Thyroid gland (tissue), 4 donors: ENCODE measurements around the gene FARS2. TPM values are rescaled to one million over a fixed set of nuclear protein-coding genes. Genes with fewer than 3 reads are reported as not detected.

Source experiments
- DNase-seq, 2 donors: peaks; one replicate each; pipeline ENCODE4 v3.0.0-alpha.2; 2019
- H3K27ac ChIP-seq, 3 donors: fragments of 200-600 bp; sonication (generic); 1 replicate in 2 of 3; 2 replicates in 1 of 3; pipeline ENCODE4 v1.5.1; 2016 to 2019; ENCODE audit warnings: mild to moderate bottlenecking in 1 of 3, moderate library complexity in 1 of 3
- H3K27me3 ChIP-seq: fragments of 200-600 bp; sonication (generic); one replicate; pipeline ENCODE4 v1.5.1; 2019
- H3K36me3 ChIP-seq, 2 donors: fragments of 200-600 bp; sonication (generic); one replicate each; pipeline ENCODE4 v1.5.1; 2016 to 2019
- H3K4me1 ChIP-seq, 2 donors: fragments of 200-600 bp; sonication (generic); one replicate each; pipeline ENCODE4 v1.5.1; 2017 to 2019
- H3K4me3 ChIP-seq, 3 donors: fragments of 200-600 bp; sonication (generic); replicated peaks in 1 of 3; 1 replicate in 2 of 3; 2 replicates in 1 of 3; pipeline ENCODE4 v1.5.1; 2016; ENCODE audit warnings: mild to moderate bottlenecking in 1 of 3
- H3K9me3 ChIP-seq: fragments of 200-600 bp; sonication (generic); one replicate; pipeline ENCODE4 v1.5.1; 2017
- POLR2A ChIP-seq, 2 donors: fragments of 450-650 bp; IDR thresholded peaks; one replicate each; pipeline ENCODE4 v1.6.1; 2017; ENCODE audit warnings: antibody characterized with exemption in 2 of 2, mild to moderate bottlenecking in 2 of 2, moderate library complexity in 1 of 2
- WGBS, 2 donors: methylation state at CpG; one replicate each; pipeline ENCODE4 v1.1.5; 2017; 5-methylcytosine and 5-hydroxymethylcytosine counted together
- intact Hi-C: fragments of 100-400 bp; cut with DNase I; formaldehyde crosslinking; loops from one replicate; pipeline ENCODE4 v1.15.1; 2023
- total RNA-seq, 4 donors: library from RNA; depleted of rRNA; stranded (reverse); fragments of >200 nt; gene quantifications; one replicate each; pipeline ENCODE4 v1.2.3, GENCODE V29; 2016
- TF ChIP-seq, protein P1 (sequence below), 6 experiments: fragments of 200-600 bp in 3 of 6; fragments of 450-650 bp in 3 of 6; sonication (generic) in 3 of 6; IDR thresholded peaks; one replicate each; pipeline ENCODE4 v1.5.1; 2016 to 2019; ENCODE audit warnings: antibody characterized with exemption in 6 of 6, mild to moderate bottlenecking in 2 of 6, inconsistent platforms in 1 of 6, moderate library complexity in 1 of 6

The FARS2 gene
- total RNA-seq, 4 donors from 2014 or later: 27.4 to 47.1 (median 34.2) TPM

DNA sequence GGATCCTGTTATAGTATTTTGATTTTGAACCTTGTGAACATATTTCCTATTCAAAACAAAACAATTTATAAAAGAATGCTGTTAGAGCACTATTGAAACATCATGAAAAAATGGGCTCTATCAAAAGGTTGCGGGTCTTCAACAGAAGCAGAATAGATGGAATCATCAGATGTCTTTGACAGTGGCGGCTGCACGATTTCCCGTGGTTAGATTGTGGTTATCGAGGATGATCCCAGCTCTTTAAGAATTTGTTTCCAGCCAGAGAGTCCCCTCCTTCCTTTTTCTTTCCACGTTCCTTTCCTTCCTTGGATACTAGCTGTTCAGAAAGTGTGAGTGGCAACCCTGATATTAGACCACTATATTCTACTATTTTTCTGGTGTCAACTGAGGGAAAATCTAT, 163.4 kb downstream of the FARS2 start:
- 95% methylated on average over 6 of the region's 6 CpGs for WGBS, 2 donors
- H3K4me3 ChIP-seq: no peak overlapping the region

DNA sequence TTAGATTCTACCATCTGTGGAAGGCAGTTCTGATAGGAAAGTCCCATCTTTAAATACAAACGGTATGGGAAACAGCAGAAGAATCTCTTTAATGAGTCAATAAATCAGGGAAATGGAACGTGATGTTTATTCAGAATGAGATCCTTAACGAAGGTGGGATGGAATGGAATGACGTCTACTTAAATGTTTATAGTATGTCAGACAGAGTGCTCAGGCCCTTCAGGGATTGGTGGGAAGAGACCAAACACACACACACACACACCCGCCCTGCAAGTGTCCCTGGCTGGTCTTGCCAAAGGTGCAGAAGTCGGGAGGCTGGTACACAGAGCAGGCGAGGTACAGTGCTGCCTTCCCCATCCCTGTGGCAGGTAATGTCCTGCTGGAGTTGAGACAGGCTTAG, 164.0 kb downstream of the FARS2 start:
- Histone ChIP-seq H3K4me3 (no peak overlapping the region), H3K9me3 (no peaks in the 10 kb centered on the region), H3K27ac (no peak overlapping the region), H3K4me1 (no peaks in the 10 kb centered on the region), H3K27me3 (no peaks in the 10 kb centered on the region), H3K36me3 (no peaks in the 10 kb centered on the region)
- intact Hi-C loops: no loop called here
- TF ChIP-seq, protein P1, sequence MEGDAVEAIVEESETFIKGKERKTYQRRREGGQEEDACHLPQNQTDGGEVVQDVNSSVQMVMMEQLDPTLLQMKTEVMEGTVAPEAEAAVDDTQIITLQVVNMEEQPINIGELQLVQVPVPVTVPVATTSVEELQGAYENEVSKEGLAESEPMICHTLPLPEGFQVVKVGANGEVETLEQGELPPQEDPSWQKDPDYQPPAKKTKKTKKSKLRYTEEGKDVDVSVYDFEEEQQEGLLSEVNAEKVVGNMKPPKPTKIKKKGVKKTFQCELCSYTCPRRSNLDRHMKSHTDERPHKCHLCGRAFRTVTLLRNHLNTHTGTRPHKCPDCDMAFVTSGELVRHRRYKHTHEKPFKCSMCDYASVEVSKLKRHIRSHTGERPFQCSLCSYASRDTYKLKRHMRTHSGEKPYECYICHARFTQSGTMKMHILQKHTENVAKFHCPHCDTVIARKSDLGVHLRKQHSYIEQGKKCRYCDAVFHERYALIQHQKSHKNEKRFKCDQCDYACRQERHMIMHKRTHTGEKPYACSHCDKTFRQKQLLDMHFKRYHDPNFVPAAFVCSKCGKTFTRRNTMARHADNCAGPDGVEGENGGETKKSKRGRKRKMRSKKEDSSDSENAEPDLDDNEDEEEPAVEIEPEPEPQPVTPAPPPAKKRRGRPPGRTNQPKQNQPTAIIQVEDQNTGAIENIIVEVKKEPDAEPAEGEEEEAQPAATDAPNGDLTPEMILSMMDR (IDR thresholded peaks at IDR 0.05): no peak
- no peak for TF ChIP-seq POLR2A (IDR thresholded peaks at IDR 0.05)
- DNase-seq: no peak
- 64 to 72% methylated on average over 7 of the region's 7 CpGs for WGBS, 2 donors

More for the DNA sequence above, 163.4 kb downstream of the FARS2 start:
- no peaks in the 10 kb centered on the region for H3K9me3 ChIP-seq
- no peak overlapping the region for H3K27ac ChIP-seq
- no peak for DNase-seq
- intact Hi-C loops: no loop called here
- H3K4me1 ChIP-seq: no peaks in the 10 kb centered on the region
- no peaks in the 10 kb centered on the region for H3K36me3 ChIP-seq
- no peaks in the 10 kb centered on the region for H3K27me3 ChIP-seq
- TF ChIP-seq, protein P1 (IDR thresholded peaks at IDR 0.05): no peak
- no peak for TF ChIP-seq POLR2A (IDR thresholded peaks at IDR 0.05)

DNA sequence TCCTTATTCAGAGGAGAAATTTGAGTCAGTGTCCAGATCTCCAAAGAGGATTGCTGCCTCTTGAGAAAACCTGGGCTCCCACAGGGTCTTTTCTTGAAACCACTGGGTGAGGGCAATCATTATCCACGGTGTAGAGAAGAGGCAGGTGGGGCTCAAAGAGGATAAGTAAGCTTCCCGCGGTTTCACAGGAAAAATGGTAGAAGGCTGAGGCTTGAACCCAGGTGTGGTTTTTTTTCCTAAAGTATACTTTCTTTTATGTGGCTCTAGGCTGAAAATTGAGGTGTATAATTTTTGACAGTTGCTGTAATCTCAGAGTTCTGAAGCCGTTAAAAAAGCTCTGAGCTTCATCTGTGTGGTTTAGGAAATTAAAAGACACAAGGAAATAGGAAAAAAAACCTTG, 164.5 kb downstream of the FARS2 start:
- TF ChIP-seq, protein P1 (IDR thresholded peaks at IDR 0.05): no peak
- no peak for TF ChIP-seq POLR2A (IDR thresholded peaks at IDR 0.05)
- Histone ChIP-seq H3K36me3 (no peaks in the 10 kb centered on the region), H3K4me1 (no peaks in the 10 kb centered on the region), H3K4me3 (no peak overlapping the region), H3K9me3 (no peaks in the 10 kb centered on the region), H3K27me3 (no peaks in the 10 kb centered on the region), H3K27ac (no peak overlapping the region)
- intact Hi-C loops: no loop called here
- 66 to 71% methylated on average over 4 of the region's 4 CpGs for WGBS, 2 donors
- DNase-seq: no peak

- no peaks in the 10 kb centered on the region for H3K4me1 ChIP-seq
These were observed 166.3 kb downstream of the FARS2 start for GRCh38 chr6:5427586-5427985.

DNA sequence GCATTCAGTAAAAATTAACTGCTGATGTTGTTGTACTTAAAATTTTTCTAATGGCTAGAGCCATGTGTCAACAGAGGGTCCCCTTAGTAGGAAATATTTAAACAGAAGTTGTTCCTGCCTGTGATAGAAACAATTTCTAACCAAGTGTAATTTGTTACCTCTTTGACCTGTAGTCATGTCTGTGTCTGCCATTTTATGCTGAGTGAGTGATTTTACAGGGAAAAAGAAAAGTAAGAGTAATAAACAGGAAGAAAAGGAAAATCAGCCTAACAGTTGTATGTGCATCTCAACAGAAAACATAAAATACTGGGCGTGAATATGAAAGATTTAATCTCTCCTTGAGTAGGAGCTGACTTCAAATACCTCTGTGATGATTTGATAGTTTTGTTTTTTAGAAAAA, 172.0 kb downstream of the FARS2 start:
- DNase-seq: no peak
- no peaks in the 10 kb centered on the region for H3K9me3 ChIP-seq
- intact Hi-C loops: no loop called here
- WGBS, 2 donors: 96% methylated on average over 1 of the region's 1 CpG
- TF ChIP-seq POLR2A (IDR thresholded peaks at IDR 0.05): no peak
- TF ChIP-seq, protein P1 (IDR thresholded peaks at IDR 0.05): no peak
- no peaks in the 10 kb centered on the region for H3K4me1 ChIP-seq
- H3K27me3 ChIP-seq: no peaks in the 10 kb centered on the region
- H3K36me3 ChIP-seq: peaks cover 0 to 3% of the 10 kb centered on the region in 2 donors
- no peak overlapping the region for H3K4me3 ChIP-seq
- H3K27ac ChIP-seq: no peak overlapping the region

More at GRCh38 chr6:5427586-5427985, 166.3 kb downstream of the FARS2 start:
- DNase-seq: no peak
- Histone ChIP-seq H3K9me3 (no peaks in the 10 kb centered on the region), H3K27me3 (no peaks in the 10 kb centered on the region), H3K27ac (no peak overlapping the region), H3K36me3 (peaks cover 0 to 3% of the 10 kb centered on the region in 2 donors), H3K4me3 (no peak overlapping the region)
- intact Hi-C loops: no loop called here
- WGBS, 2 donors: 88 to 93% methylated on average over 5 of the region's 5 CpGs
- TF ChIP-seq POLR2A (IDR thresholded peaks at IDR 0.05): no peak
- TF ChIP-seq, protein P1 (IDR thresholded peaks at IDR 0.05): no peak
